B cell (primary cell): Measurements from ENCODE around the gene KCNK17. TPM values are rescaled to one million over a fixed set of nuclear protein-coding genes. Genes with fewer than 3 reads are reported as not detected.

ENCODE experiments used
- ATAC-seq: fragments of 200-7000 bp; cut with Tn5 transposase; one replicate; pipeline ENCODE4 v1.10.0; 2021; ENCODE audit warnings: low read depth, mild to moderate bottlenecking, moderate number of reproducible peaks, moderate library complexity
- CTCF ChIA-PET: fragments of 350-600 bp; sonication (Branson Sonifier 250); formaldehyde crosslinking; loops from one replicate; lab custom pipeline; 2021; ENCODE audit warnings: antibody characterized with exemption, inconsistent platforms; lab: Charles Lee
- POLR2A ChIA-PET: fragments of 350-600 bp; sonication (Branson Sonifier 250); formaldehyde crosslinking; loops from one replicate; lab custom pipeline; 2021; ENCODE audit warnings: antibody characterized with exemption; lab: Charles Lee
- DNase-seq: peaks from one replicate; pipeline ENCODE4 v3.0.0; 2013
- H2AFZ ChIP-seq: 2 replicates; pipeline ENCODE4 v1.6.1; 2012; ENCODE audit warnings: mild to moderate bottlenecking, low read depth, low read length; ENCODE audit not compliant: insufficient read depth, poor library complexity, severe bottlenecking
- H3K27ac ChIP-seq, 2 donors: 1 replicate in 1 of 2; 2 replicates in 1 of 2; pipeline ENCODE4 v1.5.1; 2012 to 2013; ENCODE audit warnings: low read length in 2 of 2, mild to moderate bottlenecking in 2 of 2, moderate library complexity in 1 of 2
- H3K27me3 ChIP-seq, 4 experiments: fragments of 200-600 bp in 1 of 4; sonication (generic) in 1 of 4; replicated peaks in 1 of 4; 1 replicate in 2 of 4; 2 replicates in 2 of 4; pipeline versions ENCODE4 v1.6.1 to v1.7.0; 2013 to 2016; ENCODE audit warnings: low read length in 3 of 4, mild to moderate bottlenecking in 2 of 4, mixed read lengths in 1 of 4, moderate library complexity in 1 of 4; ENCODE audit not compliant: insufficient read depth in 4 of 4, control insufficient read depth in 3 of 4; ENCODE audit errors: control extremely low read depth in 1 of 4
- H3K36me3 ChIP-seq, 2 experiments: replicated peaks in 1 of 2; 1 replicate in 1 of 2; 2 replicates in 1 of 2; pipeline versions ENCODE4 v1.6.1 to v1.7.1; 2013; ENCODE audit warnings: low read length in 1 of 2; ENCODE audit not compliant: insufficient read depth in 2 of 2, control insufficient read depth in 1 of 2; ENCODE audit errors: control extremely low read depth in 1 of 2, extremely low read depth in 1 of 2
- H3K4me1 ChIP-seq, 2 donors: fragments of 200-600 bp in 1 of 2; sonication (generic) in 1 of 2; 1 replicate in 1 of 2; 2 replicates in 1 of 2; pipeline versions ENCODE4 v1.5.1 to v1.6.1; 2013 to 2017; ENCODE audit warnings: low read length in 2 of 2; ENCODE audit not compliant: control insufficient read depth in 2 of 2, insufficient read depth in 2 of 2
- H3K4me2 ChIP-seq: replicated peaks from 2 replicates; pipeline ENCODE3; 2012; ENCODE audit warnings: mild to moderate bottlenecking, low read depth, low read length; ENCODE audit not compliant: poor library complexity, severe bottlenecking
- H3K4me3 ChIP-seq, 5 experiments: fragments of 200-600 bp in 1 of 5; sonication (generic) in 1 of 5; 1 replicate in 3 of 5; 2 replicates in 2 of 5; pipeline versions ENCODE4 v1.5.1 to v1.7.0; 2011 to 2016; ENCODE audit warnings: low read length in 4 of 5, mild to moderate bottlenecking in 4 of 5, low read depth in 2 of 5, control low read depth in 1 of 5, moderate library complexity in 1 of 5; ENCODE audit not compliant: insufficient read depth in 1 of 5; ENCODE audit errors: control extremely low read depth in 1 of 5, extremely low read depth in 1 of 5
- H3K79me2 ChIP-seq: fragments of 200-600 bp; sonication (generic); one replicate; pipeline ENCODE4 v1.6.0; 2016; ENCODE audit warnings: low read length; ENCODE audit not compliant: control insufficient read depth, insufficient read depth
- H3K9ac ChIP-seq: fragments of 200-600 bp; sonication (generic); 2 replicates; pipeline ENCODE4 v1.6.1; 2017; ENCODE audit warnings: mild to moderate bottlenecking, low read length, moderate library complexity
- H3K9me3 ChIP-seq, 3 donors: one replicate each; pipeline versions ENCODE4 v1.6.1 to v1.7.1; 2013; ENCODE audit warnings: low read length in 2 of 3; ENCODE audit not compliant: control insufficient read depth in 2 of 3, insufficient read depth in 1 of 3; ENCODE audit errors: control extremely low read depth in 1 of 3
- H4K20me1 ChIP-seq: 2 replicates; pipeline ENCODE4 v1.6.0; 2012; ENCODE audit warnings: mild to moderate bottlenecking, low read length; ENCODE audit not compliant: insufficient read depth, control insufficient read depth, poor library complexity, severe bottlenecking
- H3K27ac Mint-ChIP-seq: one replicate; pipeline ENCODE4 v1.8.0; 2021; ENCODE audit warnings: mixed read lengths
- H3K27me3 Mint-ChIP-seq: one replicate; pipeline ENCODE4 v1.8.0; 2021; ENCODE audit warnings: mixed read lengths
- H3K4me1 Mint-ChIP-seq: one replicate; pipeline ENCODE4 v1.8.0; 2021; ENCODE audit warnings: mixed read lengths
- H3K4me3 Mint-ChIP-seq: one replicate; pipeline ENCODE4 v1.8.0; 2021; ENCODE audit warnings: mixed read lengths
- H3K9me3 Mint-ChIP-seq: one replicate; pipeline ENCODE4 v1.8.0; 2022; ENCODE audit warnings: mixed read lengths; ENCODE audit not compliant: insufficient read depth
- CTCF ChIP-seq: fragments of 200-600 bp; IDR thresholded peaks from one replicate; pipeline ENCODE4 v1.8.0; 2022; ENCODE audit warnings: antibody characterized with exemption, mild to moderate bottlenecking
- EZH2 ChIP-seq: IDR thresholded peaks from 2 replicates; pipeline ENCODE4 v1.6.1; 2012; ENCODE audit warnings: borderline replicate concordance, low read depth, mild to moderate bottlenecking, moderate library complexity, low read length; ENCODE audit not compliant: insufficient read depth, poor library complexity, severe bottlenecking
- WGBS: methylation state at CpG from one replicate; pipeline ENCODE4 v1.1.5; 2013; ENCODE audit warnings: missing lambda C conversion rate; ENCODE audit not compliant: insufficient coverage; 5-methylcytosine and 5-hydroxymethylcytosine counted together
- intact Hi-C: fragments of 100-400 bp; cut with micrococcal nuclease; formaldehyde crosslinking; loops from one replicate; pipeline ENCODE4 v1.10.0; 2022
- polyA minus RNA-seq: library from RNA; depleted of rRNA, polyadenylated mRNA; stranded (reverse); fragments of >200 nt; gene quantifications from 2 replicates; pipeline ENCODE4 v1.2.3, GENCODE V29; 2012
- polyA plus RNA-seq: library from polyadenylated mRNA; depleted of rRNA; stranded (reverse); fragments of >200 nt; gene quantifications from 2 replicates; pipeline ENCODE4 v1.2.3, GENCODE V29; 2012
- total RNA-seq, 2 donors: library from RNA; stranded (reverse); fragments of 120-200 nt in 1 of 2; gene quantifications; 1 replicate in 1 of 2; 2 replicates in 1 of 2; pipeline versions ENCODE4 v1.2.3 to v1.2.4, GENCODE V29; 2013 to 2022

KCNK17 gene
- not detected in 2 replicates for total RNA-seq
- not detected for total RNA-seq (2013)
- 0.07 TPM in 1 of 2 replicates, not detected in the other for polyA plus RNA-seq
- polyA minus RNA-seq: not detected in 2 replicates

- ATAC-seq (no peak), DNase-seq (no peak)
- Histone ChIP-seq H3K4me1 (peaks cover 21 to 23% of the 10 kb centered on the region in 2 donors), H4K20me1 (no peaks in the 10 kb centered on the region), H3K9ac (no peak within 1 kb of the TSS), H3K27ac (no peak within 1 kb of the TSS), H3K4me3 (peak within 1 kb of the TSS in 2 of 5 experiments; percentile 9 to 25), H2AFZ (peak within 1 kb of the TSS; percentile 40), H3K36me3 (no peaks in the 10 kb centered on the region), H3K4me2 (peak within 1 kb of the TSS; percentile 72), H3K9me3 (peaks cover 0 to 9% (median 0%) of the 10 kb centered on the region in 3 donors), H3K79me2 (no peaks in the 10 kb centered on the region), H3K27me3 (peaks cover 0 to 49% (median 23%) of the 10 kb centered on the region in 4 experiments)
- 3% methylated on average over 28 of the region's 28 CpGs for WGBS
- no peaks in the 10 kb centered on the region for H3K9me3 Mint-ChIP-seq
- H3K4me1 Mint-ChIP-seq: peaks cover 24% of the 10 kb centered on the region
- H3K4me3 Mint-ChIP-seq: peak within 1 kb of the TSS; percentile 37
- ChIA-PET CTCF (no interaction called here), POLR2A (no interaction called here)
- intact Hi-C loops: no loop called here
- TF ChIP-seq EZH2 (no peak), CTCF (no peak)
- H3K27ac Mint-ChIP-seq: no peak within 1 kb of the TSS
- H3K27me3 Mint-ChIP-seq: peaks cover 41% of the 10 kb centered on the region
Measured at GRCh38 chr6:39314273-39314795, at the start of gene KCNK17. TSS of gene KCNK17 (minus strand) at chr6:39314419. CDS start at chr6:39314320, 99 bp downstream.

GRCh38 chr6:39363280-39363679, 49.1 kb upstream of the KCNK17 start:
- Histone ChIP-seq H2AFZ (no peak overlapping the region), H3K36me3 (no peaks in the 10 kb centered on the region), H3K4me1 (peaks cover 3% of the 10 kb centered on the region in 2 donors), H3K27ac (no peak overlapping the region), H3K9ac (no peak overlapping the region), H3K4me2 (no peak overlapping the region), H3K4me3 (no peak overlapping the region), H3K27me3 (no peaks in the 10 kb centered on the region), H3K9me3 (no peaks in the 10 kb centered on the region), H4K20me1 (no peaks in the 10 kb centered on the region), H3K79me2 (no peaks in the 10 kb centered on the region)
- ATAC-seq (no peak), DNase-seq (no peak)
- TF ChIP-seq CTCF: no peak
- no peak for TF ChIP-seq EZH2
- Mint-ChIP-seq H3K27ac (no peak overlapping the region), H3K4me1 (no peaks in the 10 kb centered on the region), H3K27me3 (peaks cover 9% of the 10 kb centered on the region), H3K4me3 (no peak overlapping the region), H3K9me3 (no peaks in the 10 kb centered on the region)
- intact Hi-C loops: loop anchor here (5.0 kb wide), 3 partner anchors 529 to 1664 kb away; no protein-coding TSS in a partner anchor
- WGBS: 90% methylated on average over 7 of the region's 8 CpGs
- POLR2A ChIA-PET: no interaction called here
- CTCF ChIA-PET: interaction anchor here (0.7 to 3.2 kb wide), 5 partner anchors 7 to 1505 kb away, joined by 3 to 14 read pairs (median 6); no protein-coding TSS in a partner anchor
